ENCODE measurements around the gene SLC22A1.
"Not testable (repeated sequence)": the region's sequence is repeated elsewhere in the genome, so short reads cannot be mapped to it uniquely, and the experiment has no call there.

SLC22A1 gene

DNA sequence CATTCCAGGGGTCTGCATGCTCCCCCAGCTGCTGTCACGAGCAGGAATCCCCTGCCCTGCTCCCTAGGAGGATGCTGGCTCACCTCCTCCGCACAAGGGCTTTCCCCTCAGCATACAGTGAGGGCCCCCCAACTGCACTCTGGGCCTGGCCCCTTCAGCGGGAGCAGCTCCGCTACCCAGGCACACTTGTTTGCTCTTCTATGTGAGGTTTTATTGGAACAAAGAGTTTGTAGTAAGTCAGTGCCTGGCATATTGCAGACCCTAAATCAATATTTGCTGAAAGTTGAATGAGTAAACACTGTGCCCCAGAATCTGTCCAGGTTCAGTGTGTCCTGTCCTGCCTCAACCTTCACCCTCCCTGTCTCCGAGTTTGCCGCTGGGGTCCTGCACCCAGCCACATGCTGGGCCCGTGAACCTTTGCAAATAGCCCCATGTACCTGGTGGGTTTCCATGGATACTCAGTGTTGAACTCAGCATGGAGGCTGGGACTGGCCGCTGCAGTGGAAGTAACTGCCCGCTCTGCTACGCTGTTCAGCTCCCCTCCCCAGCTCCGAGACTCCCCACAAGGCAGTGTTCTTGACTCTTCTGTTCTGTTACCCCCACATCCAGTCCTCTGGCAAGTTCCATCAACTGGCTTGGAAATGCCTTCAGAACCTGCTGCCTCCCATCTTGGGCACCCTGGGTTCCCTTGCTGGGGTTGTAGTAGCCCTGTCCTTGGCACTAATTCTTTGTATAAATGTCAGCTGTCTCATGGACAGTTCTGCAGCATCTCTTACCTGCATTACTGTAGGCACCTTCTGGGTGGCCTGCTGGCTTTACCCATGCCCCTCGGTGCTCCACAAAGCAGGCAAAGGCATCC lies 15.7 kb downstream of the SLC22A1 start:
- no peak for DNase-seq (ENCODE audit: extremely low read depth, low read depth)

DNA sequence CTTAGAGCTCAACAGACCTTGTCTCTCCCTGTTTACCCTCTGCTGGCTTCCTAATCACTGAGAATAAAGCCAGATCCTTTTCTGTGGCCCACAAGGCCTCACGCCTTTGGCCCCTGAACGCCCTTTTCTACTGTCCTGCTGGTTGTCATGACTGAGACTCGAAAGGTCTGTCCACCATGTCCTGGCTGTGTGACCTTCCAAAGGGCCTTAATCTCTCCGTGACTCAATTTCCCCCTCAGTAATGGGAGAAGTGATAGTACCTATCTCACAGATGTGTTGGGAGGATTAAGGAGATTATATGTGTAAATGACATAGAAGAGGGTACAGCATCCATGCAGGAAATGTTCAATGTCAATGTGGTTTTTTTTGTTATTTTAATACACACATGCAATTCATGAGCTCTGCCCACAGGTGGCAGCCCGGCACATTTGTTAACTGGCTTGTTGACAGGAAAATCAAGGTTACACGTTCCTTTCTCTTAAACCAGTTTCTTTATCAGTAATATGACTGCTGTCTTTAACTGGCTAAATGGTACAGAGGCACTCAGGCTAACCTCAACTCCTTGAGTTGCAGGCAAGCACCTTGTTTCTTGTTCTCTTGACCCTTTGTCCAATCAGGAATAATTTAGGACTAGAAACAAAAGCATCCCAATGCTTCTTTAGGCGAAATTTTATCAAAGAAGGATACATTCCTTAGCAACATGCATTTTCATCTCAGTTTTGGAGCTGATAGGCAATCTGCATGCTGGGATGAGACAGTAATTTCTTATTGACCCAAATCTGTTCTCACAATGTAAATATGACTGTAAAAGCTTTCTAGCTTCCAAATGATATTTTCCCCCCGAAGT lies 16.6 kb downstream of the SLC22A1 start:
- DNase-seq (ENCODE audit: extremely low read depth, low read depth) = peak; percentile 28
- TF ChIP-seq, protein P1, sequence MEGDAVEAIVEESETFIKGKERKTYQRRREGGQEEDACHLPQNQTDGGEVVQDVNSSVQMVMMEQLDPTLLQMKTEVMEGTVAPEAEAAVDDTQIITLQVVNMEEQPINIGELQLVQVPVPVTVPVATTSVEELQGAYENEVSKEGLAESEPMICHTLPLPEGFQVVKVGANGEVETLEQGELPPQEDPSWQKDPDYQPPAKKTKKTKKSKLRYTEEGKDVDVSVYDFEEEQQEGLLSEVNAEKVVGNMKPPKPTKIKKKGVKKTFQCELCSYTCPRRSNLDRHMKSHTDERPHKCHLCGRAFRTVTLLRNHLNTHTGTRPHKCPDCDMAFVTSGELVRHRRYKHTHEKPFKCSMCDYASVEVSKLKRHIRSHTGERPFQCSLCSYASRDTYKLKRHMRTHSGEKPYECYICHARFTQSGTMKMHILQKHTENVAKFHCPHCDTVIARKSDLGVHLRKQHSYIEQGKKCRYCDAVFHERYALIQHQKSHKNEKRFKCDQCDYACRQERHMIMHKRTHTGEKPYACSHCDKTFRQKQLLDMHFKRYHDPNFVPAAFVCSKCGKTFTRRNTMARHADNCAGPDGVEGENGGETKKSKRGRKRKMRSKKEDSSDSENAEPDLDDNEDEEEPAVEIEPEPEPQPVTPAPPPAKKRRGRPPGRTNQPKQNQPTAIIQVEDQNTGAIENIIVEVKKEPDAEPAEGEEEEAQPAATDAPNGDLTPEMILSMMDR (IDR thresholded peaks at IDR 0.05; ENCODE audit: low read depth, low read length) = peak; percentile 76

More for the DNA sequence above, 15.7 kb downstream of the SLC22A1 start:
- TF ChIP-seq, protein P1 (IDR thresholded peaks at IDR 0.05; ENCODE audit: low read depth, low read length) = no peak

DNA sequence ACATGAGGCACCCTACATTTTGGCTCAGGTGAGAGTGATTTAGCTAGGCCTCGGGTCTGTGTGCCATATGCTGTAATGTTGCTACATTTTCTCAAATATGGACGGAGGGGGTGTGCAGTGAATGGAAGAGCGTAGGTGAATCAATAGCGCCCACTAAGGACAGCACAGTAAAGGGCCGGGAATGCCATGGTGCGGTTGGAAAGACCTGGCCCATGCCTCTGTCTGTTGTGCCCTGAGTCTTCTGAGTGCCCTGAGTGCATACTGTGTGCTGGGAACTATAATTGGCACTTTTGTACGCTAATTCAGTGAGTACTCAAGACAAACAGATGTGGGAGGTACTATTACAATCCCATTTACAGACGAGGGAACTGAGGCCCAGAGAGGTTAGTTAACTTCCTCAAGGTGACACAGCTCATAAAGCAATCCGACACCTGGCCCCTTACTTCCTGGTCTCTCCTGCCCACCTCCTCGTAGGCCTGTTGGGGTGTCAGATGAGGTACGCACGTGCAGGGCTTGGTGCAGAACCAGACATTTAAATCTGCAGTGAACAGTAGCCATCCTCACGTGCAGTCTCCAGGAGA lies 17.3 kb downstream of the SLC22A1 start:
- DNase-seq (ENCODE audit: extremely low read depth, low read depth) = no peak
- TF ChIP-seq, protein P1 (IDR thresholded peaks at IDR 0.05; ENCODE audit: low read depth, low read length) = no peak

DNA sequence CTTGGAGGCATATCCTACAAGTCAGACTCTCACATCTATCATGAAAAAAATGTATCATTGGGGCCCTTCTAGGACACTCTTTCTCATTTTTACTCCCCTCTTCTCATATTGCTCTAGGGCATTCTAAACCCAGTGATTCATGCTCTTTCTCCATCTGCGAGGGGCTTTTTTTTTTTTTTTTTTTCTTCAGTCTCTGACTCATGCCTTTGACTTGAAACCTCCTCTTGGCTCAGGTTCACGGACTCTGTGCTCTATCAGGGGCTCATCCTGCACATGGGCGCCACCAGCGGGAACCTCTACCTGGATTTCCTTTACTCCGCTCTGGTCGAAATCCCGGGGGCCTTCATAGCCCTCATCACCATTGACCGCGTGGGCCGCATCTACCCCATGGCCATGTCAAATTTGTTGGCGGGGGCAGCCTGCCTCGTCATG lies 17.8 kb downstream of the SLC22A1 start:
- DNase-seq (ENCODE audit: extremely low read depth, low read depth) = peak; percentile 44

DNA sequence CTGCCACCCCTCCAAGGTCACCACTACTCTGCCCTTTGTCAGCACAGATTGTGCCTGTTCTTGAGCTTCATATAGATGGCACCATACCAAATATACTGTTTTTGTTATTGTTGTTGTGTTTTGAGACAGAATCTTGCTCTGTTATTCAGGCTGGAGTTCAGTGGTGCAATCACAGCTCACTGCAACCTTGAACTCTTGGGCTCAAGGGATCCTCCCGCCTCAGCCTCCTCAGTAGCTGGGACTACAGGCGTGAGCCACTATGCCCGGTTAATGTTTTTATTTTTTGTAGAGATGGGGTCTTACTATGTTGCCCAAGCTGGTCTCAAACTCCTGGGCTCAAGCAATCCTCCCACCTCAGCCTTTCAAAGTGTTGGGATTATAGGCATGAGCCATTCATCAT lies 18.9 kb downstream of the SLC22A1 start:
- not testable (repeated sequence) for DNase-seq (ENCODE audit: extremely low read depth, low read depth)

More for the DNA sequence above, 17.8 kb downstream of the SLC22A1 start:
- TF ChIP-seq, protein P1 (IDR thresholded peaks at IDR 0.05; ENCODE audit: low read depth, low read length) = no peak

DNA sequence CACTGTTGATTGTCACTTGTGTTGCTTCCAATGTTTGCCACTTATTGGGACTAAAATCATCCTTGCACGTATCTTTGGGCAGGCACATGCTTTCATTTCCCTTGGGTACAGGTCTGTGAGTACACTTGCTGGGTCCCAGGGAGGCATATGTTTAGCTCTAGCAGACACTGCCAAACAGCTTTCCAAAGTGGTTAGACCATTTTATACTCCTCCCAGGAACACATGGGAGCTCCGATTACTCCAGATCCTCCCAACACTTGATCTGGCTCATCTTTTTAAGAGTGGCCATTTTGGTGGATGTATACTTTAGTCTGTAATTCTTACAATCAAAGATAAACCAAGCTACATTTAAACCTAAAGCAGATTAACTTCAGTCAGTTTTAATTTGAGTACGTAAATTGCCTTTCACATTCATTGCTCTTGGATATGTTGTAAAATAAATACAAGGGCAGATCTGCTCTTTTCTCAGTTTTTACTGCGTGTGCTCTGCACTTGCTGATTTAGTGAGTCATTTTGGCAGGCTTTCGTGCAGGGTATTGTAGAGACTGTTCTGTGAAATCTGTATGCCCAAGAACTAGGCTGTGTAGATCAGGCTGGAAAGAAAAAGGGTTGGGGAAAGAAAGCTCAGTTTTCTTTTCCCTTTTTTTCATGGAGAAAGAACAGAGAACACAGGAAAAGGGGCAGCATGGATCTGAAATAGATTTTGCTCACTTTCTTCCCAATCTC lies 19.5 kb downstream of the SLC22A1 start:
- TF ChIP-seq, protein P1 (IDR thresholded peaks at IDR 0.05; ENCODE audit: low read depth, low read length) = no peak
- DNase-seq (ENCODE audit: extremely low read depth, low read depth) = peak; percentile 15

DNA sequence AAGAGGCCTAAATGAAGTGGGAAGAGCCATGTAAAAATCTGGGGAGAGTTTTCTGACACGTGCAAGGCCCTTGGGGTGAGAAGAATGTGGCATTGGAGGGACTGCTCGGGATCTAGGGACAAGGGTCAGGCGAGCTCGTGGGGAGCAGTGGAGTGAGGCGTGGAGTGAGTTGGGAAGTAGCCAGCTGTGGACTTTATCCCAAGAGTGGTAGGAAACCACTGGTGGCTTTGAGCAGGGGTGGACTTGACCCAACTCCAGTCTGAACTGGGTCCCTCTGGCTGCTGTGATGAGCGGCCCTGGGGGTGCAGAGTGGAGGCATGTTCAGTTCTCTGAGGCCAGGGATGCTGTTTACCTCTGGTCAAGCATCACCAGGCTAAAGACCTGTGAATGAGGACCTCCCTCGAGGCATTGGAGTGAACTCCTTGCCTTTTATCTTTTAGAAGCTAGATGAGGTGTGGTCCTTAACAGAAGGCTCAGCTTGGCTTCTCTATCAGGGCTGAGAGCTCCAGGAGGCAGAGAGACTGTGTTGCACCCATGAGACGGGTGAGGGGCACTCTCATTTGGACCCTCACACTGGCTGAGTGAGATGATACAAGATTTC lies 20.6 kb downstream of the SLC22A1 start:
- TF ChIP-seq, protein P1 (IDR thresholded peaks at IDR 0.05; ENCODE audit: low read depth, low read length) = no peak
- no peak for DNase-seq (ENCODE audit: extremely low read depth, low read depth)
